ENCODE measurements around the gene SPTSSB. TPM values are rescaled to one million over a fixed set of nuclear protein-coding genes. Genes with fewer than 3 reads are reported as not detected.

The SPTSSB gene
- total RNA-seq, 1 donor from 2014 or later: not detected

Other genes starting within 250 kb of the SPTSSB start
- gene NMD3, start 150.2 kb downstream of the SPTSSB start, total RNA-seq: 38.0 and 38.6 TPM in 2 replicates
- not detected in 2 replicates for gene OTOL1, start 125.3 kb upstream of the SPTSSB start, total RNA-seq

Measured in myocyte (in vitro differentiated cells).